ENCODE data around the gene NOSTRIN.
A peak's percentile ranks its signal among the peaks of the same experiment; 100 is the strongest.
"Not testable (repeated sequence)": the region's sequence is repeated elsewhere in the genome, so short reads cannot be mapped to it uniquely, and the experiment has no call there.

NOSTRIN gene

GRCh38 chr2:168819050-168819715 lies 16.7 kb downstream of the NOSTRIN start:
- FAIRE-seq (no peak), DNase-seq (ENCODE audit: low spot score) (no peak)

DNA sequence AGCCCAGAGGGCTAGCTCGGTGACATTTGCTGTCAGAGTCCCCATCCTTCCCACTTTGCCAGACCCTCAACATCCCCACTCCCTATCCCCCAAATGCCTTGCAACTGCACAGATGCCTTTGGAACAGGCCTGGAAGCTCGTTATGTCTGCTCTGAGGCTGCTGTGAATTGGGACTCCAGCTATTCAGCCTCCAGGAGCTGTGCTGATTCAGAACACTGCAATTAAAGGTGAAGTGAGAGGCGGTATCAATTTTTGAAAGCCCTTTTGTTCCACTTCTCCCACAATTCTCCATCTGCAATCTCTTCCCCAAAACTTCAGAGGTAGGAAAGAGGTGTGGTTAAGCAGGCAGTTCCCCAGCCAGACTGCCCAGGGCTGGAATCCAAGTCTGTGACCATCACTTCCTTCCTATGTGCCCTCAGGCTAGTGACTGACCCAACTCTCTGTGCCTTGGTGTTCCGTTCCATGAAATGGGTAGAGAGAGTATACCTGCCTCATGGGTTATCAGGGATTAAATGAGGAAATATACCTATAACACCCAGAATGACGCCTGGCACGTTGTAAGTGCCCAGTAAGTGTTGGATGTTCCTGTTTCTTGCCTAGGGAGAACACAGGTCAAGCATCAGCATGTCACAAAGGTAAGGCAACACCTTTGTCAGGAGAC lies 17.5 kb downstream of the NOSTRIN start:
- DNase-seq (ENCODE audit: low spot score) (no peak), FAIRE-seq (no peak)

DNA sequence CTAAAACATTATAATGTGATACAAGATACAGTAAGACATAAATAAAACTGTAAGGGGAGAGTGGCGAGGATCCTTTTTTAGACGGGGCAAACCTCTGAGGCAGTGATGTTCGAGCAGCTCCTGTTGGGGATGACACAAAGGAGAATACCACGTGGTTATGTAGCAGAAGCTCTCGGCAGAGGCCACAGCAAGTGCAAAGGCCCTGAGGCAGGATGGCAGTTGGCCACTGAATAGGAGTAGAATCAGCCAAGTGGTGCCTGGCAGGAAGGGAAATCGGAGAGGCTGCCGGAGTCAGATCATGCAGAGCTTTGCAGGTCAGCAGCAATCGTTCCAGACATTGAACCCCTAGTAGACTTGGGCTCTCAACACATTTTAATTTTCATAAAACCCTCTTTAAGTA lies 19.1 kb downstream of the NOSTRIN start:
- FAIRE-seq = no peak
- DNase-seq (ENCODE audit: low spot score) = no peak

- FAIRE-seq = no peak
- no peak for DNase-seq (ENCODE audit: low spot score)
Measured at GRCh38 chr2:168821992-168822391, 19.6 kb downstream of the NOSTRIN start.

- DNase-seq (ENCODE audit: low spot score) (no peak), FAIRE-seq (no peak)
Measured at GRCh38 chr2:168825126-168825525, 22.7 kb downstream of the NOSTRIN start.

GRCh38 chr2:168830958-168831357 lies 28.5 kb downstream of the NOSTRIN start:
- no peak for FAIRE-seq

GRCh38 chr2:168831662-168832061 lies 29.2 kb downstream of the NOSTRIN start:
- no peak for DNase-seq (ENCODE audit: low spot score)
- no peak for FAIRE-seq

More at GRCh38 chr2:168830958-168831357, 28.5 kb downstream of the NOSTRIN start:
- DNase-seq (ENCODE audit: low spot score) = no peak

GRCh38 chr2:168835969-168836368 lies 33.5 kb downstream of the NOSTRIN start:
- DNase-seq (ENCODE audit: low spot score) (no peak), FAIRE-seq (no peak)

- no peak for FAIRE-seq
- no peak for DNase-seq (ENCODE audit: low spot score)
Measured at GRCh38 chr2:168841445-168841844, 39.0 kb downstream of the NOSTRIN start.

GRCh38 chr2:168843253-168843652 lies 40.8 kb downstream of the NOSTRIN start:
- DNase-seq (ENCODE audit: low spot score) (no peak), FAIRE-seq (no peak)

GRCh38 chr2:168848225-168848624 lies 45.8 kb downstream of the NOSTRIN start:
- no peak for DNase-seq (ENCODE audit: low spot score)
- FAIRE-seq = no peak

GRCh38 chr2:168849610-168850009 lies 47.2 kb downstream of the NOSTRIN start:
- DNase-seq (ENCODE audit: low spot score) (peak; percentile 61), FAIRE-seq (no peak)

DNA sequence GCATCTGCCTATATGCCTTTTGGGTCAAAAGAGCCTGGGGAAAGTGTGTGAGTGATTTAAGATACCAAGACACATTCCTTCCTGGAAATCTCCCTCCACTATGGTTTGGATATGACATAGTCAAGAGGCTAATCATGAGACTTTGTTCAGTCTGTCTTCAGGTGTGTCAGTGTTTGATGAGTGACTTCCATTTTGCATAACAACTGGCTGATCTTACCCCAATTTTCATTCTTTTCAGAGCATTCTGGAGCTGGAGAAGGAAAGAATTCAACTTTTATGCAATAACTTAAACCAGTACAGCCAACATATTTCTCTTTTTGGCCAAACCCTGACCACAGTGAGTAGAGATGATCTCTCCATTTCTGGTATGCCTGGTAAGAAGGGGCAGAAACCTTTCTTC lies 48.4 kb downstream of the NOSTRIN start:
- no peak for DNase-seq (ENCODE audit: low spot score)
- FAIRE-seq = no peak

DNA sequence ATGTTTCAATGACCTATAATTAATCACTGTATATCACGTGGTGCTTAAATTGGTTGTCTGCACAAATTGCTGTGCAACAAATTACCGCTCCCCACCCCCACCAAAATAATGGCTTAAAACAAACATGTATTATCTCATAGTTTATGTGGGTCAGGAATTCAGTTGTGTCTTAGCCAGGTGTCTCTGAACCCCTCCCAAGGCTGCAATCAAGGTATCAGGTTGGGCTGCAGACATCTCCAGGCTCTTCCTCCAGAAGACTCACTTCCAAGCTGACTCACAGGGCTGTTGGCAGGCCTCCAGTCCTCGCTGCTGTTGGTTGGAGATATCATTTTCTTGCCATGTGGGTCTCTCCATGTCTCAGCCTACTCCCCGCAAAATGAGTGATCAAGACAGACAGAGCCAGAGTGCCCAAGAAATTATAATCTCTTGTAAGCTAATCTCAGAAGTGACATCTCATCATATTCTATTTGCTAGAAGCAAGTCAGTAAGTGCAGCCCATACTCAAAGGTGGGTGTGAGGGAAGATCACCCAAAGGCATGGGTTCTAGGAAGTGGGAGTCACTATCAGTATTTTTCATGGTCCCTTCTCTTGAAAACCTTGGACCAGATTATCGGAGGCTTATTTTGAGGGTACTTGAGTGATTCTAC lies 49.4 kb downstream of the NOSTRIN start:
- DNase-seq (ENCODE audit: low spot score) = peak; percentile 63
- FAIRE-seq = no peak

GRCh38 chr2:168852481-168852880 lies 50.0 kb downstream of the NOSTRIN start:
- DNase-seq (ENCODE audit: low spot score) = no peak
- FAIRE-seq = no peak

DNA sequence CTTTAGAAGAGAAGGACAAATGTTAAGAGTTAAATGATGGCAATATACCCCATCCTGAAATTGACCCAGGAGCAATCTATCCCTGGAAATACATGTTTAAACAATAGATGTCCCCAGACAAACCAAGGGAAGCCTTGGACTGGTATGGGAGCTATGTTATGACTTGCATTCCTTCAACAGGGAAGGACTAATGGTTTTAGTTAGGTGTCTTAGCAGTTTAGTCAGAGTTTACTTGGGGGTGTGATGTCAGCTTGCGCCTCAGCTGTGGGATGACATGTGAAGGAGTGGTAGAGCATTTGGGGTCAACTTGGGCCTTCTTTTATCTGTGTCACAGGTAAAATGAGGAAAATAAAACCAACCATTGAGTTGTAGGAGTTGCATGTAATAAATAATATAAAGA lies 51.0 kb downstream of the NOSTRIN start:
- DNase-seq (ENCODE audit: low spot score) = no peak
- FAIRE-seq = no peak

GRCh38 chr2:168854651-168855050 lies 52.2 kb downstream of the NOSTRIN start:
- DNase-seq (ENCODE audit: low spot score) (no peak), FAIRE-seq (no peak)

- DNase-seq (ENCODE audit: low spot score) (no peak), FAIRE-seq (no peak)
Measured at GRCh38 chr2:168855601-168856000, 53.2 kb downstream of the NOSTRIN start.

DNA sequence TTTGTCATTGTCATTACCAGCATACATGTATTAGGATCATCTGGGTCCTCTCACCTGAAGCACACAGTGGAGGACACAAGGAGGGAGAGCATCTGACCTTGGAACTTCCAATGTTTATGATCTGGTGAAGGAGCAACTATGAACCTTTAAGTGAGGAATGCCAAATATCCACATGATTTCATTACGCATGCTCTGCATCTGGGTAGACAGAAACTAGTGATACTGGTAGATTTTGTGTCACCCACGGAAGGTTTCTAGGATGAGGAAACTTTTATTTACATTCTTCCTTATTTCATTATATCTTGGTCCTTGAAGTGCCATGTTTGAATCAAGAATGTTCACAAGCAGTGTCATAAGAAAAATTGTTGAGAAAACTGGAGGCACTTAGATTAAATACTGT lies 55.7 kb downstream of the NOSTRIN start:
- DNase-seq (ENCODE audit: low spot score) = no peak
- FAIRE-seq = no peak

DNA sequence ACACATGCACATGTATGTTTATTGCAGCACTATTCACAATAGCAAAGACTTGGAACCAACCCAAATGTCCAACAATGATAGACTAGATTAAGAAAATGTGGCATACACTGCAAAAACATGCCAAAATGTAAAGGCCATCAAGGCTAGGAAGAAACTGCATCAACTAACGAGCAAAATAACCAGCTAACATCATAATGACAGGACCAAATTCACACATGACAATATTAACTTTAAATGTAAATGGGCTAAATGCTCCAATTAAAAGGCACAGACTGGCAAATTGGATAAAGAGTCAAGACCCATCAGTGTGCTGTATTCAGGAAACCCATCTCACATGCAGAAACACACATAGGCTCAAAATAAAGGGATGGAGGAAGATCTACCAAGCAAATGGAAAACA lies 64.7 kb downstream of the NOSTRIN start:
- not testable (repeated sequence) for FAIRE-seq

GRCh38 chr2:168870369-168870768 lies 67.9 kb downstream of the NOSTRIN start:
- DNase-seq (ENCODE audit: low spot score); FAIRE-seq: not testable (repeated sequence)

More for the DNA sequence above, 64.7 kb downstream of the NOSTRIN start:
- not testable (repeated sequence) for DNase-seq (ENCODE audit: low spot score)

- DNase-seq (ENCODE audit: low spot score); FAIRE-seq: not testable (repeated sequence)
Measured at GRCh38 chr2:168870824-168871223, 68.4 kb downstream of the NOSTRIN start.

All from urothelium cell line (cell line).